Activated CD8-positive, alpha-beta T cell treated with anti-CD3 and anti-CD28 coated beads for 36 hours (primary cell): ENCODE measurements around the gene EPHA10. TPM values are rescaled to one million over a fixed set of nuclear protein-coding genes. Genes with fewer than 3 reads are reported as not detected.
A peak's percentile ranks its signal among the peaks of the same experiment; 100 is the strongest.

Experiments
- ATAC-seq: fragments of 200-7000 bp; cut with Tn5 transposase; one replicate; pipeline ENCODE4 v1.10.0; 2021; ENCODE audit warnings: mild to moderate bottlenecking, moderate library complexity
- CTCF ChIA-PET: fragments of 350-600 bp; sonication (Branson Sonifier 250); formaldehyde crosslinking; loops from one replicate; lab custom pipeline; 2021; ENCODE audit warnings: antibody characterized with exemption; lab: Charles Lee
- POLR2A ChIA-PET: fragments of 350-600 bp; sonication (Branson Sonifier 250); formaldehyde crosslinking; loops from one replicate; lab custom pipeline; 2021; ENCODE audit warnings: antibody characterized with exemption; lab: Charles Lee
- DNase-seq: peaks from one replicate; pipeline ENCODE4 v3.0.0-alpha.2; 2020
- H3K27ac Mint-ChIP-seq: one replicate; pipeline ENCODE4 v1.8.0; 2021; ENCODE audit warnings: mild to moderate bottlenecking, mixed read lengths
- H3K27me3 Mint-ChIP-seq: one replicate; pipeline ENCODE4 v1.8.0; 2021; ENCODE audit warnings: mixed read lengths
- H3K36me3 Mint-ChIP-seq: one replicate; pipeline ENCODE4 v1.8.0; 2021; ENCODE audit warnings: low read depth, mixed read lengths
- H3K4me1 Mint-ChIP-seq: one replicate; pipeline ENCODE4 v1.8.0; 2021; ENCODE audit warnings: low read depth, mixed read lengths
- H3K4me3 Mint-ChIP-seq: one replicate; pipeline ENCODE4 v1.8.0; 2021; ENCODE audit warnings: mild to moderate bottlenecking, moderate library complexity, mixed read lengths
- H3K9me3 Mint-ChIP-seq: one replicate; pipeline ENCODE4 v1.8.0; 2021; ENCODE audit warnings: mixed read lengths
- CTCF ChIP-seq: fragments of 200-600 bp; IDR thresholded peaks from one replicate; pipeline ENCODE4 v1.8.0; 2022; ENCODE audit warnings: antibody characterized with exemption, mild to moderate bottlenecking
- intact Hi-C: fragments of 100-400 bp; cut with micrococcal nuclease; formaldehyde crosslinking; loops from one replicate; pipeline ENCODE4 v1.10.0; 2022
- total RNA-seq, 2 experiments: library from RNA; stranded (reverse); gene quantifications; one replicate each; pipeline ENCODE4 v1.2.3, GENCODE V29; 2021

The EPHA10 gene
- total RNA-seq, 2 experiments from 2014 or later = not detected

GRCh38 chr1:37701051-37701450 is 63.9 kb downstream of the EPHA10 start:
- no peak for TF ChIP-seq CTCF
- intact Hi-C loops = no loop called here
- H3K9me3 Mint-ChIP-seq = no peaks in the 10 kb centered on the region
- ChIA-PET POLR2A (interaction anchor here (1.2 kb wide), 1 partner anchor 8 kb away, joined by 6 read pairs; no protein-coding TSS in a partner anchor), CTCF (interaction anchor here (1.5 kb wide), 1 partner anchor 159 kb away, joined by 6 read pairs; the partner anchor contains the start of gene MTF1)
- H3K27me3 Mint-ChIP-seq = no peaks in the 10 kb centered on the region
- H3K4me3 Mint-ChIP-seq = no peak overlapping the region
- H3K27ac Mint-ChIP-seq = no peak overlapping the region
- peaks cover 64% of the 10 kb centered on the region for H3K36me3 Mint-ChIP-seq
- no peak for DNase-seq
- H3K4me1 Mint-ChIP-seq = peaks cover 11% of the 10 kb centered on the region
- no peak for ATAC-seq

- ChIA-PET CTCF (interaction anchor here (0.6 to 1.6 kb wide), 3 partner anchors 17 to 108 kb away, joined by 3 to 6 read pairs (median 3); partner anchors contain the start of genes C1orf122 and YRDC), POLR2A (interaction anchor here (1.0 kb wide), 1 partner anchor 13 kb away, joined by 3 read pairs; no protein-coding TSS in a partner anchor)
- Mint-ChIP-seq H3K36me3 (peaks cover 67% of the 10 kb centered on the region), H3K27ac (no peak overlapping the region), H3K4me3 (no peak overlapping the region), H3K9me3 (no peaks in the 10 kb centered on the region), H3K4me1 (peaks cover 14% of the 10 kb centered on the region), H3K27me3 (no peaks in the 10 kb centered on the region)
- no peak for DNase-seq
- ATAC-seq = no peak
- no peak for TF ChIP-seq CTCF
- intact Hi-C loops = no loop called here
Observed at GRCh38 chr1:37699147-37699546, 65.8 kb downstream of the EPHA10 start.

- H3K27ac Mint-ChIP-seq = no peak overlapping the region
- DNase-seq (no peak), ATAC-seq (no peak)
- CTCF ChIA-PET = no interaction called here
- H3K4me3 Mint-ChIP-seq = no peak overlapping the region
- no peak for TF ChIP-seq CTCF
- intact Hi-C loops = no loop called here
- peaks cover 15% of the 10 kb centered on the region for H3K4me1 Mint-ChIP-seq
- POLR2A ChIA-PET = interaction anchor here (0.7 to 1.1 kb wide), 2 partner anchors 33 to 183 kb away, joined by 3 read pairs; partner anchors contain the start of gene MEAF6
- peaks cover 61% of the 10 kb centered on the region for H3K36me3 Mint-ChIP-seq
- no peaks in the 10 kb centered on the region for H3K9me3 Mint-ChIP-seq
- no peaks in the 10 kb centered on the region for H3K27me3 Mint-ChIP-seq
Observed at GRCh38 chr1:37697737-37698136, 67.2 kb downstream of the EPHA10 start.

- no peak overlapping the region for H3K4me3 Mint-ChIP-seq
- H3K4me1 Mint-ChIP-seq = peaks cover 15% of the 10 kb centered on the region
- DNase-seq (no peak), ATAC-seq (no peak)
- no peak for TF ChIP-seq CTCF
- intact Hi-C loops = no loop called here
- H3K9me3 Mint-ChIP-seq = no peaks in the 10 kb centered on the region
- POLR2A ChIA-PET = interaction anchor here (1.1 to 1.3 kb wide), 2 partner anchors 13 to 144 kb away, joined by 3 read pairs; no protein-coding TSS in a partner anchor
- H3K27ac Mint-ChIP-seq = no peak overlapping the region
- H3K36me3 Mint-ChIP-seq = peaks cover 56% of the 10 kb centered on the region
- CTCF ChIA-PET = interaction anchor here (1.1 kb wide), 1 partner anchor 163 kb away, joined by 3 read pairs; the partner anchor contains the start of gene MTF1
- no peaks in the 10 kb centered on the region for H3K27me3 Mint-ChIP-seq
Observed at GRCh38 chr1:37697090-37697489, 67.8 kb downstream of the EPHA10 start.

- ChIA-PET CTCF (interaction anchor here (0.9 to 5.3 kb wide), 7 partner anchors 9 to 168 kb away, joined by 3 to 39 read pairs (median 4); partner anchors contain the start of genes C1orf122, MTF1 and YRDC), POLR2A (interaction anchor here (0.6 to 1.7 kb wide), 9 partner anchors 9 to 218 kb away, joined by 3 to 13 read pairs (median 4); partner anchors contain the start of genes C1orf122, MTF1, YRDC and ZC3H12A)
- no peaks in the 10 kb centered on the region for H3K27me3 Mint-ChIP-seq
- DNase-seq = peak; percentile 46
- ATAC-seq = no peak
- no peaks in the 10 kb centered on the region for H3K9me3 Mint-ChIP-seq
- TF ChIP-seq CTCF = no peak
- H3K4me1 Mint-ChIP-seq = peaks cover 31% of the 10 kb centered on the region
- peak overlapping the region; percentile 98 for H3K4me3 Mint-ChIP-seq
- intact Hi-C loops = loop anchor here (5.0 kb wide), 1 partner anchor 159 kb away; no protein-coding TSS in a partner anchor
- peaks cover 44% of the 10 kb centered on the region for H3K36me3 Mint-ChIP-seq
- peak overlapping the region; percentile 87 for H3K27ac Mint-ChIP-seq
Observed at GRCh38 chr1:37692834-37693175, 72.1 kb downstream of the EPHA10 start.
